HCT116 (cell line): ENCODE measurements around the gene EHD4. TPM values are rescaled to one million over a fixed set of nuclear protein-coding genes. Genes with fewer than 3 reads are reported as not detected.

Experiments used
- ATAC-seq: fragments of 200-7000 bp; cut with Tn5 transposase; 2 replicates; pipeline ENCODE4 v1.9.1; 2020; ENCODE audit warnings: mild to moderate bottlenecking, moderate library complexity
- BruUV-seq: library from RNA; stranded (reverse); fragments of 400-500 nt; replicated peaks from 2 replicates; lab custom pipeline; 2021; lab: Mats Ljungman, UMichigan
- CTCF ChIA-PET: fragments of 300-600 bp; sonication (Branson Sonifier 250); formaldehyde crosslinking; loops from one replicate; lab custom pipeline; 2021; ENCODE audit warnings: antibody characterized with exemption; lab: Charles Lee
- POLR2A ChIA-PET: fragments of 300-600, 350-600 bp; sonication (Branson Sonifier 250); formaldehyde crosslinking; loops from one replicate; lab custom pipeline; 2021; ENCODE audit warnings: antibody characterized with exemption; lab: Charles Lee
- RAD21 ChIA-PET, 2 experiments: fragments of 300-600 bp; sonication (Branson Sonifier 250); formaldehyde crosslinking; loops; one replicate each; lab custom pipeline; 2023; ENCODE audit warnings: low total read pairs in 2 of 2; ENCODE audit not compliant: uncharacterized antibody in 2 of 2, unreplicated experiment in 2 of 2, low non-redundant PET in 1 of 2; lab: Charles Lee
- DNase-seq: peaks from one replicate; pipeline ENCODE4 v3.0.0-alpha.2; 2010; ENCODE audit warnings: low read depth, low spot score
- H2AFZ ChIP-seq: fragments of 200-600 bp; shearing (Covaris generic), sonication (generic); 2 replicates; pipeline ENCODE4 v1.6.1; 2017; ENCODE audit warnings: low read depth, mixed run types, mixed read lengths, antibody characterized with exemption, low read length; ENCODE audit not compliant: poor library complexity, severe bottlenecking
- H3K27ac ChIP-seq: 2 replicates; pipeline ENCODE4 v1.5.1; 2012; ENCODE audit warnings: low read depth, low read length
- H3K27me3 ChIP-seq: fragments of 200-600 bp; sonication (generic); 2 replicates; pipeline ENCODE4 v1.6.1; 2016; ENCODE audit warnings: mixed run types, low read length, mixed read lengths; ENCODE audit not compliant: insufficient read depth
- H3K36me3 ChIP-seq, 2 experiments: fragments of 200-500 bp in 1 of 2; fragments of 200-600 bp in 1 of 2; sonication (Bioruptor generic) in 1 of 2; sonication (generic) in 1 of 2; 2 replicates each; pipeline versions ENCODE4 v1.5.1 to v1.6.1; 2014 to 2016; ENCODE audit warnings: low read length in 2 of 2, inconsistent platforms in 1 of 2, mixed read lengths in 1 of 2, mixed run types in 1 of 2; ENCODE audit not compliant: insufficient read depth in 2 of 2, control insufficient read depth in 1 of 2
- H3K4me1 ChIP-seq, 2 experiments: fragments of 200-600 bp in 1 of 2; sonication (generic) in 1 of 2; 2 replicates each; pipeline versions ENCODE4 v1.5.1 to v1.6.1; 2012 to 2017; ENCODE audit warnings: low read length in 2 of 2, inconsistent platforms in 1 of 2, mild to moderate bottlenecking in 1 of 2, mixed read lengths in 1 of 2, mixed run types in 1 of 2, moderate library complexity in 1 of 2; ENCODE audit not compliant: insufficient read depth in 2 of 2, control insufficient read depth in 1 of 2
- H3K4me2 ChIP-seq: fragments of 200-600 bp; sonication (generic); 2 replicates; pipeline ENCODE4 v1.6.1; 2017; ENCODE audit warnings: mixed run types, low read length, mixed read lengths
- H3K4me3 ChIP-seq, 2 experiments: fragments of 200-600 bp in 1 of 2; sonication (generic) in 1 of 2; replicated peaks in 1 of 2; 2 replicates each; pipeline ENCODE4 v1.5.1; 2011 to 2016; ENCODE audit warnings: low read length in 2 of 2, control low read depth in 1 of 2, low read depth in 1 of 2, mild to moderate bottlenecking in 1 of 2, mixed read lengths in 1 of 2, mixed run types in 1 of 2
- H3K79me2 ChIP-seq: fragments of 200-600 bp; sonication (generic); 2 replicates; pipeline ENCODE4 v1.6.1; 2017; ENCODE audit warnings: mild to moderate bottlenecking, mixed run types, low read length, moderate library complexity, mixed read lengths; ENCODE audit not compliant: insufficient read depth
- H3K9ac ChIP-seq: fragments of 200-600 bp; sonication (generic); 2 replicates; pipeline ENCODE4 v1.6.1; 2016; ENCODE audit warnings: low read length, mixed read lengths
- H3K9me2 ChIP-seq: fragments of 200-600 bp; sonication (generic), shearing (Covaris generic); 2 replicates; pipeline ENCODE4 v1.6.1; 2017; ENCODE audit warnings: mixed run types, mild to moderate bottlenecking, moderate library complexity; ENCODE audit not compliant: insufficient read depth
- H3K9me3 ChIP-seq, 2 experiments: fragments of 200-500 bp in 1 of 2; fragments of 200-600 bp in 1 of 2; sonication (Bioruptor generic) in 1 of 2; sonication (generic) in 1 of 2; 2 replicates each; pipeline ENCODE4 v1.6.1; 2014 to 2017; ENCODE audit warnings: low read length in 2 of 2, mixed read lengths in 2 of 2, inconsistent platforms in 1 of 2, low read depth in 1 of 2, mild to moderate bottlenecking in 1 of 2, mixed run types in 1 of 2, moderate library complexity in 1 of 2; ENCODE audit not compliant: control insufficient read depth in 1 of 2, insufficient read depth in 1 of 2
- H4K20me1 ChIP-seq: fragments of 200-600 bp; sonication (generic), shearing (Covaris generic); 2 replicates; pipeline ENCODE4 v1.6.1; 2017; ENCODE audit warnings: mixed run types, mild to moderate bottlenecking, moderate library complexity; ENCODE audit not compliant: insufficient read depth
- ATF3 ChIP-seq: IDR thresholded peaks from 2 replicates; pipeline ENCODE4 v1.6.1; 2012
- EZH2 ChIP-seq: fragments of 200-600 bp; sonication (generic); IDR thresholded peaks from 2 replicates; pipeline ENCODE4 v1.6.1; 2017; ENCODE audit warnings: antibody characterized with exemption, mixed run types
- POLR2AphosphoS5 ChIP-seq: IDR thresholded peaks from 2 replicates; pipeline ENCODE4 v1.6.1; 2011; ENCODE audit warnings: mild to moderate bottlenecking, low read depth, low read length, moderate library complexity
- SIN3A ChIP-seq: IDR thresholded peaks from 2 replicates; pipeline ENCODE4 v1.6.1; 2012; ENCODE audit warnings: low read depth
- SRF ChIP-seq: IDR thresholded peaks from 2 replicates; pipeline ENCODE4 v1.6.1; 2012; ENCODE audit warnings: low read depth
- TCF7L2 ChIP-seq: IDR thresholded peaks from 2 replicates; pipeline ENCODE4 v1.7.0; 2011; ENCODE audit warnings: borderline replicate concordance, inconsistent platforms; ENCODE audit not compliant: insufficient read depth, insufficient read length; ENCODE audit errors: extremely low read depth
- ZBTB33 ChIP-seq: IDR thresholded peaks from 2 replicates; pipeline ENCODE4 v1.6.1; 2011; ENCODE audit warnings: mild to moderate bottlenecking, low read length, moderate library complexity; ENCODE audit not compliant: insufficient replicate concordance; ENCODE audit errors: extremely low read depth
- intact Hi-C: fragments of 100-400 bp; cut with micrococcal nuclease; formaldehyde crosslinking; loops from 2 replicates; pipeline ENCODE4 v1.10.0; 2022
- total RNA-seq: library from RNA; stranded (reverse); gene quantifications from one replicate; pipeline ENCODE4 v1.2.1, GENCODE V29; 2021; ENCODE audit not compliant: unreplicated experiment
- TF ChIP-seq, protein P1 (sequence below): IDR thresholded peaks from 2 replicates; pipeline ENCODE4 v1.6.1; 2012; ENCODE audit warnings: low read depth
- TF ChIP-seq, protein P2 (sequence below), 3 experiments: fragments of 200-600 bp in 1 of 3; sonication (generic) in 1 of 3; IDR thresholded peaks in 2 of 3; conservative IDR thresholded peaks in 1 of 3; 2 replicates each; pipeline ENCODE4 v1.5.1; 2012 to 2017; ENCODE audit warnings: low read depth in 2 of 3, low read length in 2 of 3, antibody characterized with exemption in 1 of 3, borderline replicate concordance in 1 of 3, control low read depth in 1 of 3, mild to moderate bottlenecking in 1 of 3, mixed read lengths in 1 of 3, mixed run types in 1 of 3, moderate library complexity in 1 of 3; ENCODE audit not compliant: insufficient read depth in 1 of 3

EHD4 gene
- total RNA-seq, 1 experiment from 2014 or later = 28.0 TPM

DNA sequence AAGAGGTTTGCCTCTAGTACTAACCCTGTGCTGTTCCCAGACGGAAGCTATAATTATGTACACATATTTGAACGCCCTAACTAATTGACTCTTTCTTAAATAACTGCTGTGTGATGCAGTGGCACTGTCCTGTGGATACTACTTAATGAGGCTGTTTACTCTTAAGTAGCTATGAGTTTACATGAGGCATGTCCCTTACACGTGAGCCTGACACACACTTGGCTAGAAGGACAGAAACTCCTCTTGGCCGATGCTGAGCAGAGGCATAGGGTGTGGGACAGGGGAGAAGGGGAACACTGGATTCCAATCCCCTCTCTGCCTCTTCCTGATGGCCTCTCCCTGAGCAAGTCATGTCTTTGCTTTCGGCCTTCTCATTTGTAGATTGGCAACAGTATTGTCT, 21.9 kb downstream of the EHD4 start:
- no peak overlapping the region for H3K4me2 ChIP-seq
- intact Hi-C loops = no loop called here
- H3K27me3 ChIP-seq = no peaks in the 10 kb centered on the region
- H3K36me3 ChIP-seq = peaks cover 4 to 29% of the 10 kb centered on the region in 2 experiments; a peak in 3 of 4 replicates
- ChIA-PET CTCF (no interaction called here), RAD21 (no interaction called here), POLR2A (no interaction called here)
- no peaks in the 10 kb centered on the region for H3K9me3 ChIP-seq
- ATAC-seq (no peak), DNase-seq (no peak)
- peaks cover 0 to 27% of the 10 kb centered on the region in 2 experiments; a peak in 2 of 4 replicates for H3K4me1 ChIP-seq
- H4K20me1 ChIP-seq = no peaks in the 10 kb centered on the region; the same call in 1 of the 2 replicates
- H3K9ac ChIP-seq = no peak overlapping the region
- H3K4me3 ChIP-seq = no peak overlapping the region
- H2AFZ ChIP-seq = no peak overlapping the region
- H3K9me2 ChIP-seq = no peaks in the 10 kb centered on the region
- BruUV-seq = TSS peak; percentile 26
- H3K27ac ChIP-seq = no peak overlapping the region
- peaks cover 50% of the 10 kb centered on the region for H3K79me2 ChIP-seq
- TF ChIP-seq SIN3A (no peak), SRF (no peak), EZH2 (no peak), TCF7L2 (no peak), ZBTB33 (no peak), ATF3 (no peak), POLR2AphosphoS5 (no peak)
- TF ChIP-seq, protein P1, sequence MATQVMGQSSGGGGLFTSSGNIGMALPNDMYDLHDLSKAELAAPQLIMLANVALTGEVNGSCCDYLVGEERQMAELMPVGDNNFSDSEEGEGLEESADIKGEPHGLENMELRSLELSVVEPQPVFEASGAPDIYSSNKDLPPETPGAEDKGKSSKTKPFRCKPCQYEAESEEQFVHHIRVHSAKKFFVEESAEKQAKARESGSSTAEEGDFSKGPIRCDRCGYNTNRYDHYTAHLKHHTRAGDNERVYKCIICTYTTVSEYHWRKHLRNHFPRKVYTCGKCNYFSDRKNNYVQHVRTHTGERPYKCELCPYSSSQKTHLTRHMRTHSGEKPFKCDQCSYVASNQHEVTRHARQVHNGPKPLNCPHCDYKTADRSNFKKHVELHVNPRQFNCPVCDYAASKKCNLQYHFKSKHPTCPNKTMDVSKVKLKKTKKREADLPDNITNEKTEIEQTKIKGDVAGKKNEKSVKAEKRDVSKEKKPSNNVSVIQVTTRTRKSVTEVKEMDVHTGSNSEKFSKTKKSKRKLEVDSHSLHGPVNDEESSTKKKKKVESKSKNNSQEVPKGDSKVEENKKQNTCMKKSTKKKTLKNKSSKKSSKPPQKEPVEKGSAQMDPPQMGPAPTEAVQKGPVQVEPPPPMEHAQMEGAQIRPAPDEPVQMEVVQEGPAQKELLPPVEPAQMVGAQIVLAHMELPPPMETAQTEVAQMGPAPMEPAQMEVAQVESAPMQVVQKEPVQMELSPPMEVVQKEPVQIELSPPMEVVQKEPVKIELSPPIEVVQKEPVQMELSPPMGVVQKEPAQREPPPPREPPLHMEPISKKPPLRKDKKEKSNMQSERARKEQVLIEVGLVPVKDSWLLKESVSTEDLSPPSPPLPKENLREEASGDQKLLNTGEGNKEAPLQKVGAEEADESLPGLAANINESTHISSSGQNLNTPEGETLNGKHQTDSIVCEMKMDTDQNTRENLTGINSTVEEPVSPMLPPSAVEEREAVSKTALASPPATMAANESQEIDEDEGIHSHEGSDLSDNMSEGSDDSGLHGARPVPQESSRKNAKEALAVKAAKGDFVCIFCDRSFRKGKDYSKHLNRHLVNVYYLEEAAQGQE = no peak
- TF ChIP-seq, protein P2, sequence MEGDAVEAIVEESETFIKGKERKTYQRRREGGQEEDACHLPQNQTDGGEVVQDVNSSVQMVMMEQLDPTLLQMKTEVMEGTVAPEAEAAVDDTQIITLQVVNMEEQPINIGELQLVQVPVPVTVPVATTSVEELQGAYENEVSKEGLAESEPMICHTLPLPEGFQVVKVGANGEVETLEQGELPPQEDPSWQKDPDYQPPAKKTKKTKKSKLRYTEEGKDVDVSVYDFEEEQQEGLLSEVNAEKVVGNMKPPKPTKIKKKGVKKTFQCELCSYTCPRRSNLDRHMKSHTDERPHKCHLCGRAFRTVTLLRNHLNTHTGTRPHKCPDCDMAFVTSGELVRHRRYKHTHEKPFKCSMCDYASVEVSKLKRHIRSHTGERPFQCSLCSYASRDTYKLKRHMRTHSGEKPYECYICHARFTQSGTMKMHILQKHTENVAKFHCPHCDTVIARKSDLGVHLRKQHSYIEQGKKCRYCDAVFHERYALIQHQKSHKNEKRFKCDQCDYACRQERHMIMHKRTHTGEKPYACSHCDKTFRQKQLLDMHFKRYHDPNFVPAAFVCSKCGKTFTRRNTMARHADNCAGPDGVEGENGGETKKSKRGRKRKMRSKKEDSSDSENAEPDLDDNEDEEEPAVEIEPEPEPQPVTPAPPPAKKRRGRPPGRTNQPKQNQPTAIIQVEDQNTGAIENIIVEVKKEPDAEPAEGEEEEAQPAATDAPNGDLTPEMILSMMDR (IDR thresholded peaks at IDR 0.05 in 2 of 3, conservative IDR thresholded peaks at IDR 0.05 in 1 of 3; ENCODE audit: borderline replicate concordance in 1 of 3, insufficient read depth in 1 of 3, low read depth in 2 of 3, low read length in 2 of 3) = no peak
